A549 treated with Mapracorat at 1 μM for 4 hours (cell line): ENCODE data around the gene COPS6. TPM values are rescaled to one million over a fixed set of nuclear protein-coding genes. Genes with fewer than 3 reads are reported as not detected.

Source experiments
- total RNA-seq: library from RNA; stranded (reverse); fragments of 200-300 nt; extraction: Qiagen RNA extraction; gene quantifications from 5 replicates; pipeline ENCODE4 v1.2.3, GENCODE V29; 2022

Gene COPS6
- total RNA-seq, result 157 to 189 TPM (median 174 TPM) in 5 replicates

DNA sequence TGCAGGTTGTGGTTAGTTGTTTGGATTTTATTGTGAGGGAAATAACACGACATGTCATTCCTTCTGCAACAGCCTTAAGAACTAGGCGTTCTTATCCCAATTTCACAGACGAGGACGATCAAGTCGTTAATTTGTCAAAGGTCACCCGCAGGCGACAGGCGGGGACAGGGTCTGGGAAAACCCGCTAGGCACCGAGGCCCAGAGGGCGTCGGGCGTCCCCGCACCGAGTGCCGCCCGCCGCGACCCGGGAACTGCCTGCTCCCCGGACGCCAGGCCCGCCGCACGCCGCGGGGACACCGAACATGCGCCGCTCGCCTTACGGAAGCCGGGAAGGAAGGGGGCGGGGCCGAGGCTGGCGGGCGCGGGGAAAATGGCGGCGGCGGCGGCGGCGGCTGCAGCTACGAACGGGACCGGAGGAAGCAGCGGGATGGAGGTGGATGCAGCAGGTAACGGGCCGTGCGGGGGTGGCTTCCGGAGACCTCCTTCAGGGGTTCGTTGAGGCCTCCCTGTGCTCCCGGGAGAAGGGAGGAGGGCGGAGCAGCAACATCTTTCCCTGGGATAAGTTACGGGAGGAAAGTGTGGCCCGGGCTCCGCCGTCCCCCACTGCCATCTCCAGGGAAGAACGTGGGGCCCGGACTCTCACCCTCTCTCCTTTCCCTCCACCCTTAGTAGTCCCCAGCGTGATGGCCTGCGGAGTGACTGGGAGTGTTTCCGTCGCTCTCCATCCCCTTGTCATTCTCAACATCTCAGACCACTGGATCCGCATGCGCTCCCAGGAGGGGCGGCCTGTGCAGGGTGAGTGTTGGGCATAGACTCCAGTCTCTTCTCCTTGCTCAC is at the start of gene COPS6:
Gene COPS6 (plus strand): TSS at position 349 of the 837 bp plus-strand sequence. CDS start 22 bp downstream, at position 371.

DNA sequence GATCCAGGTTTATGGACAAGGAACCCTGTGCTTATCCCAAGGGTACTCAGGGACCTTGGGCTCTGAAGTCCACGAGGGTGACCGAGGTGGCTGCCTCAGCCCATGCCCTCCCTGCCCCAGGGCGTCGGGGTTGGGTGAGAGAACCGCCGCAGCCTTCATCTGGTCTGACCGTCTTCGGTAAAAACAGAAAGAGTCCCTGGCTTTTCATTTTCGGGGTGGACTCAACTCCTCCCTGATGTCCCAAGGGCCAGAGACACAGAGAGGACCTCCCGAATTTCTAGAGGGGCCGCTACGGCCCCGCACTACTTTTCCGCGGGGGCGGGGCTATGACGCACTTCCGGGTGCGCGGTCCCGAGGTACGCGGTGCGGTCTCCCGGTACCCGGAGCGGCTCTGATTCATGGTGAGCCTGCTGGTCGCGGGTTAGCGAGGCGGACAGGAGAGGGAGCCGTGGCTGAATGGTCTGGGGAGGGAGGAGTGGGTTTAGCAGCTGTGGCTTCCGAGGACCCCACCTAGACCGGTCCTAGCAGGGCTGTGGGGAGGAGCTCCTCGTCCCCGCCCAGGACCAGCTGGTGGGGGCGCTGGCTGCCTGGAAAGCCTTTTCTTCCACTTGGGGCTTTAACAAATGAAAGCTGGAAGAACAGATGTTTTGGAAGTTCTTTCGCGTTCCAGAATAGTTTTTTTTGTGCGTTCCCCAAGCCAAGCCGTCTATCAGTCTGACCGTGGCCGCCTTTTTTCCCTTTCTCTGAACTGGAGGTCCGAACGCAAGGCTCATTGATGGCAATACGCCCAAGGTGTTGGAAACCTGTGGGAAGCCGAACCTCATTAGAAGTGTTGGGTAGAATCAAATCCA is 39.1 kb upstream of the COPS6 start, which contains the start of gene ZSCAN21:
Gene ZSCAN21 (plus strand): TSS at position 334 of the 851 bp plus-strand sequence. CDS start 7,233 bp downstream, outside the sequence.

DNA sequence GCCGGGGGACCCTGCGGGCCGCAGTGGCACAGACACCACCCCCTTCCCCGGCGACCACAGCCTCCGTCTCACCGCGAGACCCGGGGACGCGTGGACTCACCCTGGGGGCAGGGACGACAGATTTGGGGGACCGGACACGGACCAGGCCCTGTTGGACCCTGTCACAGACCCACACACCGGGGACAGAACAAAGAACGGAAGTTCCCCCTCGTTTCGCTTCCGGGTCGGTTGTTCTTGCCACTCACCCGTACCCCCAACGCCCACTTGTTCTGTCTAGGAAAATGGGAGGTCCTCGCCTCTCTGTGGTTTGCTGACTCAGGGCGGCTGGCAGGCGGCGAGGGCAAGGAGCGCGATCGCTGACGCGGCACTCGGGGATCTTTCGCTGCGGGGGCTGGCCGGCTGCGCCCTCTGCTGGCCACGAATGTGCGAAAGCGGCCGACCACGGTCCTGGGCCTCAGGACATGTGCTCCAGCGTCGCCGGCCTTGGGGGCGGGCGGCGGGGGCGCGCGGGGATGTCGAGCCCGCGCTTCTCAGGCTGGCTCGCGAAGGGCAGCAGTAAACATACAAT is 7.2 kb upstream of the COPS6 start, which contains the start of gene ZNF3:
Gene ZNF3 (minus strand): TSS at position 189 of the 568 bp plus-strand sequence. CDS start 4,366 bp downstream, outside the sequence.

DNA sequence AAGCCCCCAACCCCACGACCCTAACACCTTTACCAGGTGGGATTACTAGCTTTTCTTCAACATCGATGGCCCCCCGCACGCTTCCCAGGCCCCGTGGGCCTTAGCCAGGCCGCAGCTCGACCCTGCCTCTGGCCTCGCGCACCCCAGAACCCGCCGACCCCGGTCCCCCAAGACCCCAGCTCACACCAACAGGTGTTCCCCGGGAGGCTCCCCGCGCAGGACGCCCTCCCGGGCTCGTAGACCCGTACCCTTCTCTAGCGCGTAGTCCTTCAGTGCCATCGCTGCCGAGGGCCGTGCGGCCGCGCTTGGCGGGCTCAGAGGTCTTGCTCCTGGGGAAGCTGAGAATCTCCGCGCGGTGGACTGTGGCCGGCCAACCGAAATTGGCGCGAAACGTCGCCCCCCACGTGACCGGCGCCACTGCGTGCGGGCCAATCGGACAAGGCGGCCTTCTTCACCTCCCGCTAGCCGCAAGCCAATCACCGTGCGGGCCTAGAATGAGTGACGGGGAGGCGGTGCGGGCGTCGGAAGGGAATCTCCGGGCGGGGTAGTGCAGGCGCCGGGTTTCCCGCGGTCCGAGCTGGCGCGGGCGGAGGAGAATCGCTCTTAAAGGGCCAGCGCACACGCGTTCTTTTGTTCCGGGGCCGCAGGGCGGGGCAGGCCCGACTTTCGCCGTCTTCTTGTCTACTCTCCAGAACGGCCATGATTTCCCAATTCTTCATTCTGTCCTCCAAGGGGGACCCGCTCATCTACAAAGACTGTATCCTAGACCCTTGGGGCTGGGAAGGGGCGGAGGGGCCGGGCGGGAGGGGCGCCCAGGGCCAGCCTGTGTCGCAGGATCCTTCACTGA is 12.5 kb downstream of the COPS6 start, which contains the start of the genes AP4M1 and MCM7:
Gene AP4M1 (plus strand): TSS at position 628 of the 847 bp plus-strand sequence. CDS start 72 bp downstream, at position 700.
Gene MCM7 (minus strand): TSS at position 382 of the 847 bp plus-strand sequence. CDS start 103 bp downstream, at position 279.

DNA sequence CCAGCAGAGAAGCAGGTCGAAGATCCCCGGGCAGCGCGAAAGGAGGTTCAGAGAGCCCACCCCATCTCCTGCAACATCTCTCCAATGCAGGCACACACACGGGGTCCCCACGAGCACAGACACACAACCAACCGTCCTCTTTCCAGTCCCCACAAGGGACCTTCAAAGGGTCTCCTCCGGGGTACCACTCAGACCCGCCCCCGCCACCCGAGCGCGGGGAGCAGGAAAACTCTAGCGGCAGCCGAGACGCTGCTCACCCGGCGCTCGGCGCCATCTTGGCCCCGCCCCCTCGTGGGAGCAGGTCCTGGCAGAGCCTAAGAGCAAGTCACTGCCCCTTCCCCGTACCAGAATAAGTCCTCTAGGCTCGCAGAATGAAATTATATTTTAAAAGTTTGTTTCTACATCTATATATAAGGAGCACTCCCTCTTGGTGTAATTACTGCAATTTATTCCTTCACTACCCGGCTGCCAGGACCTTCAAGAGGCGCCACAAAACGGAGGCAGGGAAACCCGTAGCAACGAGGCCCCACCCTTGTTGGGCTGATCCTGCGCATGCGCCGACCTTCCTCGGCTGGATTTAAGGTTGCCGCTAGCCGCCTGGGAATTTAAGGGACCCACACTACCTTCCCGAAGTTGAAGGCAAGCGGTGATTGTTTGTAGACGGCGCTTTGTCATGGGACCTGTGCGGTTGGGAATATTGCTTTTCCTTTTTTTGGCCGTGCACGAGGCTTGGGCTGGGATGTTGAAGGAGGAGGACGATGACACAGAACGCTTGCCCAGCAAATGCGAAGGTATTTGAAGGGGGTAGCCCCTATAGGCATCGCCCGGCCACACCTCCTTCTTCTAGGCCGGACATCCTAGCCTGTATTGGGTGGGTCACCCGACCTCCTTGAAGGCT is 30.6 kb downstream of the COPS6 start, which contains the start of the genes CNPY4 and TAF6:
Gene CNPY4 (plus strand): TSS at position 563 of the 898 bp plus-strand sequence. CDS start 111 bp downstream, at position 674.
Gene TAF6 (minus strand): TSS at position 287 of the 898 bp plus-strand sequence. CDS start 5,149 bp downstream, outside the sequence.

GRCh38 chr7:100126931-100127865 is 38.4 kb downstream of the COPS6 start, which contains the start of gene MBLAC1:
MBLAC1 (plus strand) TSS chr7:100126967; CDS start chr7:100127396, 429 bp downstream.

Other genes with a start within 250 kb of the COPS6 start
- not detected in 5 replicates for gene OR2AE1, start 211.9 kb upstream of the COPS6 start, total RNA-seq
- 24.6 to 27.9 TPM (median 25.0 TPM) in 5 replicates for gene TRIM4, start 169.4 kb upstream of the COPS6 start, total RNA-seq
- gene GJC3, start 159.3 kb upstream of the COPS6 start, total RNA-seq, result 0.12 to 0.21 TPM (median 0.12 TPM) in 3 of 5 replicates, not detected in the others
- gene AZGP1, start 112.9 kb upstream of the COPS6 start, total RNA-seq, result 0.13 TPM in 1 of 5 replicates, not detected in the others
- gene ZKSCAN1, start 73.4 kb upstream of the COPS6 start, total RNA-seq, result 6.4 to 9.7 TPM (median 9.0 TPM) in 5 replicates
- gene ZSCAN21, start 39.2 kb upstream of the COPS6 start, total RNA-seq, result 9.7 to 12.3 TPM (median 10.5 TPM) in 5 replicates
- gene ZNF3, start 7.2 kb upstream of the COPS6 start, total RNA-seq, result 19.3 to 20.9 TPM (median 20.5 TPM) in 5 replicates
- gene MCM7, start 12.4 kb downstream of the COPS6 start, total RNA-seq, result 223 to 248 TPM (median 243 TPM) in 5 replicates
- 13.0 to 16.0 TPM (median 14.8 TPM) in 5 replicates for gene AP4M1, start 12.7 kb downstream of the COPS6 start, total RNA-seq
- 56.8 to 66.8 TPM (median 63.6 TPM) in 5 replicates for gene TAF6, start 30.4 kb downstream of the COPS6 start, total RNA-seq
- gene CNPY4, start 30.7 kb downstream of the COPS6 start, total RNA-seq, result 8.9 to 11.2 TPM (median 11.0 TPM) in 5 replicates
- 2.5 to 3.5 TPM (median 3.1 TPM) in 5 replicates for gene MBLAC1, start 38.0 kb downstream of the COPS6 start, total RNA-seq
- gene LAMTOR4, start 59.9 kb downstream of the COPS6 start, total RNA-seq, result 153 to 203 TPM (median 178 TPM) in 5 replicates
- gene TRAPPC14, start 69.8 kb downstream of the COPS6 start, total RNA-seq, result 9.6 to 15.0 TPM (median 13.6 TPM) in 5 replicates
- gene GAL3ST4, start 79.6 kb downstream of the COPS6 start, total RNA-seq, result 0.12 to 0.23 TPM (median 0.16 TPM) in 4 of 5 replicates, not detected in the other
- 0.62 to 1.5 TPM (median 1.0 TPM) in 5 replicates for gene GPC2, start 88.4 kb downstream of the COPS6 start, total RNA-seq
- 0.06 to 0.41 TPM (median 0.23 TPM) in 5 replicates for gene STAG3, start 88.9 kb downstream of the COPS6 start, total RNA-seq
- not detected in 5 replicates for gene PVRIG, start 131.0 kb downstream of the COPS6 start, total RNA-seq
- not detected in 5 replicates for gene SPDYE3, start 218.7 kb downstream of the COPS6 start, total RNA-seq